Measurements from ENCODE around the gene RBM43. TPM values are rescaled to one million over a fixed set of nuclear protein-coding genes. Genes with fewer than 3 reads are reported as not detected.

The RBM43 gene
- total and polyA plus RNA-seq, 4 donors: 1.6 to 4.9 (median 2.7) TPM

DNA sequence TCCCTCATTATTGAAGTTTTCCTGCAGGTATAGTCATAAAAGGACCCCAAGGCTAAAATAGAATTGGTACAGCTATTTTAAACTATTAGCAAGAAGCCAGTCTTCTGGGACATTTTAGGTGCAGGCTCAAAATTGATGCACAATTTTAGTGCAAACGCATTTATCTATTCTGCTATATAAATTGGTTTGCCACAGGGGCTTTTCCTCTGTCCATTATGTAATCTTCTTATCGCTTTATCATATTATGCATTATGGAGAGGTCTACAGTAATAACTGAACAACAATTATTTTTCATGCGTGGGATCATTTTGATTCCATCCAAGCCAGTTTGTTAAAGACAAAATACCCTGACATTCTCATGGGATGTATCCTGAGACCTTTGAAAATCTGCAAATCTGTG lies 54.6 kb downstream of the RBM43 start:
- Histone ChIP-seq H3K27ac (ENCODE audit: low read depth in 1 of 2, low read length in 2 of 2) (no peak overlapping the region), H3K4me1 (ENCODE audit: control insufficient read depth in 4 of 4, insufficient read depth in 4 of 4, low read length in 3 of 4) (no peaks in the 10 kb centered on the region), H3K27me3 (ENCODE audit: control insufficient read depth in 4 of 4, insufficient read depth in 4 of 4, low read length in 3 of 4) (no peaks in the 10 kb centered on the region), H3K9me3 (ENCODE audit: control insufficient read depth in 4 of 4, low read length in 3 of 4) (no peaks in the 10 kb centered on the region), H3K36me3 (ENCODE audit: control insufficient read depth in 4 of 4, insufficient read depth in 3 of 4, low read depth in 1 of 4, low read length in 3 of 4) (no peaks in the 10 kb centered on the region), H3K9ac (ENCODE audit: low read depth in 1 of 2, low read length in 2 of 2) (no peak overlapping the region), H3K4me3 (ENCODE audit: low read depth in 1 of 3, low read length in 3 of 3) (no peak overlapping the region)
- TF ChIP-seq FOXA2 (IDR thresholded peaks at IDR 0.05): no peak
- no peak for TF ChIP-seq RXRA (IDR thresholded peaks at IDR 0.05)
- TF ChIP-seq JUND (IDR thresholded peaks at IDR 0.05): no peak
- TF ChIP-seq, protein P1, sequence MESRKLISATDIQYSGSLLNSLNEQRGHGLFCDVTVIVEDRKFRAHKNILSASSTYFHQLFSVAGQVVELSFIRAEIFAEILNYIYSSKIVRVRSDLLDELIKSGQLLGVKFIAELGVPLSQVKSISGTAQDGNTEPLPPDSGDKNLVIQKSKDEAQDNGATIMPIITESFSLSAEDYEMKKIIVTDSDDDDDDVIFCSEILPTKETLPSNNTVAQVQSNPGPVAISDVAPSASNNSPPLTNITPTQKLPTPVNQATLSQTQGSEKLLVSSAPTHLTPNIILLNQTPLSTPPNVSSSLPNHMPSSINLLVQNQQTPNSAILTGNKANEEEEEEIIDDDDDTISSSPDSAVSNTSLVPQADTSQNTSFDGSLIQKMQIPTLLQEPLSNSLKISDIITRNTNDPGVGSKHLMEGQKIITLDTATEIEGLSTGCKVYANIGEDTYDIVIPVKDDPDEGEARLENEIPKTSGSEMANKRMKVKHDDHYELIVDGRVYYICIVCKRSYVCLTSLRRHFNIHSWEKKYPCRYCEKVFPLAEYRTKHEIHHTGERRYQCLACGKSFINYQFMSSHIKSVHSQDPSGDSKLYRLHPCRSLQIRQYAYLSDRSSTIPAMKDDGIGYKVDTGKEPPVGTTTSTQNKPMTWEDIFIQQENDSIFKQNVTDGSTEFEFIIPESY (IDR thresholded peaks at IDR 0.05): no peak
- no peak for TF ChIP-seq SP1 (IDR thresholded peaks at IDR 0.05)
- no peak for TF ChIP-seq FOXA1 (IDR thresholded peaks at IDR 0.05)
- TF ChIP-seq, protein P2, sequence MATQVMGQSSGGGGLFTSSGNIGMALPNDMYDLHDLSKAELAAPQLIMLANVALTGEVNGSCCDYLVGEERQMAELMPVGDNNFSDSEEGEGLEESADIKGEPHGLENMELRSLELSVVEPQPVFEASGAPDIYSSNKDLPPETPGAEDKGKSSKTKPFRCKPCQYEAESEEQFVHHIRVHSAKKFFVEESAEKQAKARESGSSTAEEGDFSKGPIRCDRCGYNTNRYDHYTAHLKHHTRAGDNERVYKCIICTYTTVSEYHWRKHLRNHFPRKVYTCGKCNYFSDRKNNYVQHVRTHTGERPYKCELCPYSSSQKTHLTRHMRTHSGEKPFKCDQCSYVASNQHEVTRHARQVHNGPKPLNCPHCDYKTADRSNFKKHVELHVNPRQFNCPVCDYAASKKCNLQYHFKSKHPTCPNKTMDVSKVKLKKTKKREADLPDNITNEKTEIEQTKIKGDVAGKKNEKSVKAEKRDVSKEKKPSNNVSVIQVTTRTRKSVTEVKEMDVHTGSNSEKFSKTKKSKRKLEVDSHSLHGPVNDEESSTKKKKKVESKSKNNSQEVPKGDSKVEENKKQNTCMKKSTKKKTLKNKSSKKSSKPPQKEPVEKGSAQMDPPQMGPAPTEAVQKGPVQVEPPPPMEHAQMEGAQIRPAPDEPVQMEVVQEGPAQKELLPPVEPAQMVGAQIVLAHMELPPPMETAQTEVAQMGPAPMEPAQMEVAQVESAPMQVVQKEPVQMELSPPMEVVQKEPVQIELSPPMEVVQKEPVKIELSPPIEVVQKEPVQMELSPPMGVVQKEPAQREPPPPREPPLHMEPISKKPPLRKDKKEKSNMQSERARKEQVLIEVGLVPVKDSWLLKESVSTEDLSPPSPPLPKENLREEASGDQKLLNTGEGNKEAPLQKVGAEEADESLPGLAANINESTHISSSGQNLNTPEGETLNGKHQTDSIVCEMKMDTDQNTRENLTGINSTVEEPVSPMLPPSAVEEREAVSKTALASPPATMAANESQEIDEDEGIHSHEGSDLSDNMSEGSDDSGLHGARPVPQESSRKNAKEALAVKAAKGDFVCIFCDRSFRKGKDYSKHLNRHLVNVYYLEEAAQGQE (IDR thresholded peaks at IDR 0.05): no peak
- TF ChIP-seq, protein P3, sequence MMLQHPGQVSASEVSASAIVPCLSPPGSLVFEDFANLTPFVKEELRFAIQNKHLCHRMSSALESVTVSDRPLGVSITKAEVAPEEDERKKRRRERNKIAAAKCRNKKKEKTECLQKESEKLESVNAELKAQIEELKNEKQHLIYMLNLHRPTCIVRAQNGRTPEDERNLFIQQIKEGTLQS (IDR thresholded peaks at IDR 0.05): no peak
- TF ChIP-seq TAF1 (conservative IDR thresholded peaks at IDR 0.05): no peak
- TF ChIP-seq, protein P4, sequence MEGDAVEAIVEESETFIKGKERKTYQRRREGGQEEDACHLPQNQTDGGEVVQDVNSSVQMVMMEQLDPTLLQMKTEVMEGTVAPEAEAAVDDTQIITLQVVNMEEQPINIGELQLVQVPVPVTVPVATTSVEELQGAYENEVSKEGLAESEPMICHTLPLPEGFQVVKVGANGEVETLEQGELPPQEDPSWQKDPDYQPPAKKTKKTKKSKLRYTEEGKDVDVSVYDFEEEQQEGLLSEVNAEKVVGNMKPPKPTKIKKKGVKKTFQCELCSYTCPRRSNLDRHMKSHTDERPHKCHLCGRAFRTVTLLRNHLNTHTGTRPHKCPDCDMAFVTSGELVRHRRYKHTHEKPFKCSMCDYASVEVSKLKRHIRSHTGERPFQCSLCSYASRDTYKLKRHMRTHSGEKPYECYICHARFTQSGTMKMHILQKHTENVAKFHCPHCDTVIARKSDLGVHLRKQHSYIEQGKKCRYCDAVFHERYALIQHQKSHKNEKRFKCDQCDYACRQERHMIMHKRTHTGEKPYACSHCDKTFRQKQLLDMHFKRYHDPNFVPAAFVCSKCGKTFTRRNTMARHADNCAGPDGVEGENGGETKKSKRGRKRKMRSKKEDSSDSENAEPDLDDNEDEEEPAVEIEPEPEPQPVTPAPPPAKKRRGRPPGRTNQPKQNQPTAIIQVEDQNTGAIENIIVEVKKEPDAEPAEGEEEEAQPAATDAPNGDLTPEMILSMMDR (IDR thresholded peaks at IDR 0.05; ENCODE audit: low read depth, low read length, missing input control): no peak
- TF ChIP-seq EGR1 (IDR thresholded peaks at IDR 0.05; ENCODE audit: low read depth in 2 of 2): no peak
- no peak for TF ChIP-seq YY1 (IDR thresholded peaks at IDR 0.05)
- no peak for TF ChIP-seq NR2F2 (IDR thresholded peaks at IDR 0.05)
- no peak for TF ChIP-seq RAD21 (IDR thresholded peaks at IDR 0.05)
- no peak for TF ChIP-seq GABPA (IDR thresholded peaks at IDR 0.05 in 1 of 2, conservative IDR thresholded peaks at IDR 0.05 in 1 of 2)
- TF ChIP-seq HNF4G (IDR thresholded peaks at IDR 0.05): no peak
- no peak for TF ChIP-seq HNF4A (conservative IDR thresholded peaks at IDR 0.05)
- TF ChIP-seq, protein P5, sequence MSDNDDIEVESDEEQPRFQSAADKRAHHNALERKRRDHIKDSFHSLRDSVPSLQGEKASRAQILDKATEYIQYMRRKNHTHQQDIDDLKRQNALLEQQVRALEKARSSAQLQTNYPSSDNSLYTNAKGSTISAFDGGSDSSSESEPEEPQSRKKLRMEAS (IDR thresholded peaks at IDR 0.05): no peak
- 91% methylated on average over 3 of the region's 3 CpGs for WGBS
- DNase-seq (ENCODE audit: low spot score): no peak

All from liver (tissue), 9 donors.